Measurements from ENCODE around the gene WDTC1.
A peak's percentile ranks its signal among the peaks of the same experiment; 100 is the strongest.

Gene WDTC1

GRCh38 chr1:27338751-27339150, 104.3 kb downstream of the WDTC1 start:
- DNase-seq: no peak

DNA sequence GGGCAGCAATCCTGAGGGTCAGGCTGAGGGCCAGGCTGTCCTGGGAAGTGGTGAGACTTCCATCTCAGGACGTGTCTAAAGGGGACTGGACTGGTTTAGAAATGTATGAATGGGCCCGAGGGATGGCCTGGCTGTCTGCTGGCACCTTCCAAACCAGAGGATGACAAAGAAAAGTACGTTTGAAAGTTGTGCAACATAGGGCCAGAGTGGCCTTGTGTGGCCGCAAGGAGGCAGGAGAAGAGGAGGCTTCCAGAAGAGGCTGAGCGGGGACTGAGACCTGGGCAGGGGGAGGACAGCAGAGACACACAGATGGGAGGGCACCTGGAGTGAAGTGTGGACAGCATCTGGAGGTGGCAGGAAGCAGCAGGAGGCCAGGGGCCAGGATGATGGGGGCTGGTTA, 104.8 kb downstream of the WDTC1 start:
- no peak for DNase-seq

GRCh38 chr1:27341525-27342252, 107.3 kb downstream of the WDTC1 start, which contains the start of gene SYTL1:
SYTL1 (plus strand) TSS chr1:27342022; CDS start chr1:27345335, 3,313 bp downstream.
- DNase-seq: peak; percentile 74

DNA sequence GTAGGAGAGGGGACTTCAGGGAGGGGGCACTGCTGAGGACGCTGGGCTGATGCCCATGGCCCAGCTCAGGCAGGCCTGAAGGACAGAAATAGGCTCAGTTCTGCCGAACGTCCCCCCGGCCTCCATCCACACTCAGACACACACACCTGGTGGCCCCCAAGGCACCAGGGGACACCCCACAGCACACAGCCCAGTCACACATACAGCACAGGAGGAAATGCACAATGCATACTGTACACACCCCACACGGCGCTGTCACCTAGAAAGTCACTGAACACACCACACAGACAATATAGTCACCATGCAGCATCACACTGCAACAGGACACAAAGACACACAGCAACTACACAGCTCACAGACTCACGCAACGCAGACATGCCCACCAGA, 108.0 kb downstream of the WDTC1 start:
- DNase-seq: no peak

GRCh38 chr1:27342778-27343638, 108.6 kb downstream of the WDTC1 start:
- DNase-seq: peak; percentile 56

DNA sequence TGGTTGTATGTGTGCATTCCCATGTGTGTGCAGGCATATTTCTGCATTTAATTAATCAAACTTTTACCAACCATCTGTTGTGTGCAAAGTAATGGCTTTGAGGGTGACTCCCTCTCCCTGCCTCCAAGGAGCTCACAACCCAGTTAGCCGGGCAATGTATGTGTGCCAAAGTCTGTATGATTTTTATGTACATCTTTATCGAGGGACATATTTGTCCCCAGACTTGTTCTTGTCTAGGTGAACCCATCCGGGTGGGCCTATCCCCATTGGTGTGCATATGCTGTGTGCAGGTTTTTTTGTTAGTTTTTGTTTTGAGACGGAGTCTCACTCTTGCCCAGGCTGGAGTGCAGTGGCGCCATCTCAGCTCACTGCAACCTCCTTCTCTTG, 109.2 kb downstream of the WDTC1 start:
- no peak for DNase-seq

DNA sequence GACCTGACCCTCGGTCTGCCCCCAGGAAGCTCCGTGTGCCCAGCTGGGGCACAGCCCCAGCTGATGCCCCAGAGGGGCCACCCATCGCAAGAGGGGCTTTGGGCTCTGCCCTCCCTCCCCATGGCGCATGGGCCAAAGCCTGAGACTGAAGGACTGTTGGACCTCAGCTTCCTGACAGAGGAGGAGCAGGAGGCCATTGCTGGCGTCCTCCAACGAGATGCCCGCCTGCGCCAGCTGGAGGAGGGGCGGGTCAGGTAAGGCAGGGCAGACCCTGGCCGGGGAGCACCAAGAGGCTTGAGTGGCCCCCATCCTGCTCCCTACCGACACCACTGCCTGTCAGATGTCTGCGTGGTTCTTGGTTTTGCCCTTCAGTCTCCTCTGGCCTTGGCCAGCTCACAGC, 110.8 kb downstream of the WDTC1 start:
- DNase-seq: no peak

DNA sequence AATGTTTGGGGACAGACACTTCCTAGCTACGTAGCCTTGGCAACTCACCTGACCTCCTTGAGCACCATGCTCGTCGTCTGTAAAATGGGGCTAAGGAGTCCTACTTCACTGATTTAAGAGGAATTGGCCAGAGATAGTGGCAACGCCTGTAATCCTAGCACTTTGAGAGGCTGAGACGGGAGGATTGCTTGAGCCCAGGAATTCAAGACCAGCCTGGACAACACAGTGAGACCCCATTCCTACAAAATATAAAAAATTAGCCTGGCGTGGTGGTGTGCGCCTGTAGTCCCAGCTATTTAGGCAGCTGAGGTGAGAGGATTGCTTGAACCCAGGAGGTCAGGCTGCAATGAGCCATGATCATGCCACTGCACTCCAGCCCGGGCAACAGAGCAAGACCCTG, 111.9 kb downstream of the WDTC1 start:
- DNase-seq: no peak

- no peak for DNase-seq
Measured at GRCh38 chr1:27346991-27347624, 112.7 kb downstream of the WDTC1 start.

DNA sequence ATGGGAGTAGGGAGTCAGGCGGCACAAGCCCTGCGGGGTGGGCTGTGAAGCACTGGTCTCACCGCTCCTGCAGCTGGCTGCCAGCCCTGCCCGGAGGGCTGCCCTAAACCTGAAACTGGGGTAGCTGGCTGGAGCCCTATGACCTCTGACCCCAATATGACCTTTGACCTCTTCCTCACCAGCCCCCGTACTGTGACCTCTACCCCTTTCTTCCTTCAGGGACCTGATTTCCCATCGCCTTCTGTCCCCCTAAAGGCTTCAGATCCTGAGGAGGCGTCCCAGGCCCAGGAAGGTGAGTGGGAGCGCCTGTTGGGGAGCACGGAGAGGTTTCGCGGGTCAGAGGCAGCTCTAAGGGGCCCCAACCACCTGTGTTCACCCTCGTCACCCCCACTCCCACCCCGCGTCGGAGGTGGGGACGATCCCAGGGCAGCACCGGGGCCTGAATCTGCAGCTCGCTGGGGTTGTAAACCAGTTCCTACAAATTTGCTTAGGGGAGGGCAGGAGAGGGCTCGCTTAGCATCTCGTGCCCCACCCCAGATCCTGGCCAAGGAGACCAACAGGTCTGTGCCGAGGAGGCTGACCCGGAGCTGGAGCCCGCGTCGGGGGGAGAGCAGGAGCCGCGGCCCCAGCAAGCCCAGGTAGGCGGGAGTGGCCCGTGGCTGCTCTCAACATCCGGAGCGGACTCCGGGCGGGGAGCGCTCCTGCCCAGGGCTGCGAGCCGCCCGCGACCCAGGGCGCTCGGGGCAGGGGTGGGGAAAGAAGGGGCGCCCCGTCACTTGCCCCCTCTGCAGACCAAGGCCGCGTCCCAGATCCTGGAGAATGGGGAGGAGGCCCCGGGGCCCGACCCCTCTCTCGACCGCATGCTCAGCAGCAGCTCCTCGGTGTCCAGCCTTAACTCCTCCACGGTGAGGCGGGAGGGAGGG, 114.7 kb downstream of the WDTC1 start:
- DNase-seq: no peak

DNA sequence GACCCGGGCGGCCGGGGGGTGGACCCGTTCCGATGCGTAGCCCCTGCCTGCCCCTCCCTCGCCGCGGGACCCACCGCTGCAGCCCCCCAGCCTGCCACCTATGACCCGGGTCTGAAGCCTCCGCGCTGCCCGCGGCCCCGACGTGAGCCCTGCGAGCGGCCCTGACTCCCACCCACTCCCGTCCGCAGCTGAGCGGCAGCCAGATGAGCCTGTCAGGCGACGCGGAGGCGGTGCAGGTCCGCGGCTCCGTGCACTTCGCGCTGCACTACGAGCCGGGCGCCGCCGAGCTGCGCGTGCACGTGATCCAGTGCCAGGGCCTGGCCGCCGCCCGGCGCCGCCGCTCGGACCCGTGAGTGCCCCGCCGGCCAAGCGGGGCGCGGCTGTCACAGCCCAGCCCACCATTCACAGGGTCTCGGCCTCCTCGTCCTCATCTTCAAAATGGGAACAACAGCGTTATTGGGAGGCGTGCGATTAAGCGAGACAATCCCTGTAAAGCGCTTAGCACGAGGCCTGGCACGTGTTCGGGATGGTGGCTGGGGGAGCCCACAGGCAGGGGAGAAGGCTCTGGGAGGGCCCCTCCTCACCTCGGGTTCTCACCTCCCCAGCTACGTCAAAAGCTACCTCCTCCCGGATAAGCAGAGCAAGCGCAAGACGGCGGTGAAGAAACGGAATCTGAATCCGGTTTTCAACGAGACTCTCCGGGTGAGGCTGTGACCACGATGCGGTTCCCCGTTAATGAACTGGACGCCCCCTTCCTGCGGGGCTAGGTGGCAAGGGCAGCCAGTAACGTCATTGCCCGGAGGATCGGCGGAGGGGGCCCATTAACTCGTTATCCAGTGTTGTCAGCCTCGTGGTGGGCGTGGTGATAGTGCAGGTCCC, 115.6 kb downstream of the WDTC1 start:
- DNase-seq: no peak

DNA sequence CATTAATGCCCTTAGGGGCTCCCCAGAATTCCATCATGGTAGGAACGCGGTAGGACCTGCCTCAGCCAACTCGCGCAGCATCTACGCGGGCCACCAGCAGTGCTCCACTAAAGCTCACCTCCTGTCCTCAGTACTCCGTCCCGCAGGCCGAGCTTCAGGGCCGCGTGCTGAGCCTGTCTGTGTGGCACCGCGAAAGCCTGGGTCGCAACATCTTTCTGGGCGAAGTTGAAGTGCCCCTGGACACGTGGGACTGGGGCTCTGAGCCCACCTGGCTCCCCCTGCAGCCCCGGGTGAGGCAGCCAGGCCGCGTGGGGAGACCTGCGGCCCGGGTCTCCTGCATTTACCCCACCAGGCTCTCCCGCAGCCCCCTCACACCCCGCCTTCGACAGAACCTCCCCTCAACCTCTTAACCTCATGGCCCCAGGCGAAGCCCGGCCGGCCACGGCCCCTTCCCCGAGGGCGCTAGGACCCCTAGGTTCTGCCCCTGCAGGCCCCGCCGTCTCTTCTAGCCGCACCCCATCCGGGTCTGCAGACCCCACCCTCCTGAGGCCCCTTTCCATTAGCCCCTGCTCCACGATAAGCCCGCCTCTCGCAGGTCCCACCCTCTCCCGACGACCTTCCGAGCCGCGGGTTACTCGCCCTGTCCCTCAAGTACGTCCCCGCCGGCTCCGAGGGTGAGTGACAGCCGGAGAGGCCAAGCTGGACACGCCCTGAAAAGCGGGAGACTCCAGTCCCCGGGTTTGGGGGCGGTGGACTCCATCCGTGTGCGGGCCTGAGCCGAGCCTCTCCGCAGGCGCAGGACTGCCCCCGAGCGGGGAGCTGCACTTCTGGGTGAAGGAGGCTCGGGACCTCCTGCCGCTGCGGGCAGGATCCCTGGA, 116.5 kb downstream of the WDTC1 start:
- DNase-seq: no peak

GRCh38 chr1:27351541-27352107, 117.2 kb downstream of the WDTC1 start:
- DNase-seq: no peak

DNA sequence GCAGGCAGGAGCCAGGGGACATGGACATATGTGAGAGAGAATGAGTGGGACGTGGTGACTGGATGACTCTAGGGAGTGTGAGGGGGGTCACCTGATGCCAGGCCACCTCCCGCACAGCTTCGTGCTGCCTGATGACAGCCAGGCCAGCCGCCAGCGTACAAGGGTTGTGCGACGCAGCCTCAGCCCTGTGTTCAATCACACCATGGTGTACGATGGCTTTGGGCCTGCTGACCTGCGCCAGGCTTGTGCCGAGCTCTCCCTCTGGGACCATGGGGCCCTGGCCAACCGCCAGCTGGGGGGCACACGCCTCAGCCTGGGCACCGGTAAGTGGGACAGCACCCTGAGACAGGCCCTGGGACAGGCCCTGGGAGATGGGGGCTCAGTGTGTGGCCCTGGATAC, 118.7 kb downstream of the WDTC1 start:
- DNase-seq: no peak

GRCh38 chr1:27353629-27354028, 119.2 kb downstream of the WDTC1 start:
- DNase-seq: no peak

DNA sequence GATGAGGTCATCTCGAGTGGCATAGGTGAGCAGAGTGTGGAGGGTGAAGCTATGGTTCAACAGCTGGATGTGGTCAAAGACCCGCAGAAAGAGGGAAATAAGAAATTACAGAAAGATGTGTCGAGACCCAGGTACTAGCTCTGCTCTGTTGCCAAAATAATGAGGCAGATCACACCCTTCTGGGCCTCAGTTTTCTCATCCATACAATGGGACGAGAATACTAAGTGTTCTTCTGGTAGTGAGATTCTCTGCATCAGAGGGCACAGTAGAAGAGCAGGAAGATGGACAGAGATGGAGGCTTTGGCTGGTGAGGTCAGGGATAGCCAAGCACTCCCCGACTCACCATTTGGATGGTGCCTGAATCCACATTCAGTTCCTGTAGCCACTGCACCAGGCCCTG, 121.3 kb downstream of the WDTC1 start:
- DNase-seq: no peak

- DNase-seq: no peak
Measured at GRCh38 chr1:27356277-27356618, 121.8 kb downstream of the WDTC1 start.

DNA sequence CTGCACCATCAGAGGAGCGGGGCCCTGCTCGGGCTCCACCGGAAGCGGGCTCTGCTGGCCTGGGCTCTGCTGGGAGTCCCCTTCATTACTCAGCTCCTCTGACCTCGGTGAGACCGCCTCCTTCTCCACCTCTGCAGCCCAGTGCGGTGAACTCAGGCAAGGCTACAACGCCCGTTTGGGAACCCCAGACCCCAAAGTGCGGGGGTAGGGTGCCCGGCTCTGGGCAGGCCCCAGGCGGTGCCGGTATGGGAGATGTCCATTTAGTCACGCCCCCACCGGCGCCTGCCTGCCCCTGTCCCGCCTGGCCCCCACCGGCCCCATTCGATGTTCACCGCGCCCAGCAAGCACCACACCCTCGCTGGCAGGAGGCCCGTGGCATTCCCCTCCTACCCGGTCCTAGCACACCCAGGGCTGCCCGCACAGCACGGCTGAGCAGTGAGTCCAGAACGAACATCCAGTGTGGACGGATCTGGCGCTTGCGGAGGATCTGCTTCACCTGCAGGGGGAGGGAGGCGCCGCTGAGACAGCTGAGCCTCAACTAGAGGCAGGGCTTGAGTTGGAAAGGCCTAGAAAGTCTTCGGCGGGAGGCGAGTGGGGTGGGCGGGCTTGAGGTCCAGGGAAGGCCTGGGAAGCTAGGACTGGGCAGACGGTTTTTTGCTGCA, 122.3 kb downstream of the WDTC1 start:
- no peak for DNase-seq

DNA sequence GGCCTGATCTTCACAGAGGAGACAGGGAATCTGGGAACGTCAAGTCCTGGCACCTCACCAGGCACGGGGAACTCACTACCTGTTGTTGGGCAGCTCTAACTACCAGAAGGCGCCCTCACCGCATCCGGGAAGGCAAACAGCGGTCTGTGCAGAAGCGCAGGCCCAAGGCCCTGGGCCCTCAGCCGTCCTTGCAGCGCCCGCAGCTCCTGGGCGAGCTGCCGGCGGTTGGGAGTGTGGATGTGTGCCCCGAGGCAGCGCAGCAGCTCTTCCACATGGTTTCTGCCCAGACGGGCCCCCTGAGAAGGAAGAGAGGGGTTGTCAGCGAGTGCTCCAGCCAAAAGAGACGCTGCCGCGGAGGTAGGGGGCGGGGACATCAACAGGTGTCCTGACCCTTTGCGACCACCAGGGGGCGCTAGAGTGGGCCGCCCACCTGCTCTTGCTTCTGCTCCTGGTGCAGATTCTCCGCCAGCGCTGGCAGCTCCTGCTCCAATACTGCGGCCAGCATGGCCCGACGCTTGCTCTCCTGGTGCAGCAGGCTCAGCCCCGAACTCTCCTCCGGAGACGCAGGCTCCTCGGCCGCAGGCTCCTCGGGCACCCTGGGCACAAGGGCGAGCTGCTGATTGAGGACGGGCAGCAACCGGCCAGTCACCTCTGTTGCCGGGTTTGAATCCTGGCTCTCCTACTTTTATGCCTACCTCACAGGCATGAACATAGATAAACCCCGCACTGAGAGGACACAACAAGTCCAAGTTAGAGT, 123.0 kb downstream of the WDTC1 start:
- peak; percentile 74 for DNase-seq

Measured in OCI-M1 (cell line).